ENCODE measurements around the gene ZNF423.

ZNF423 gene

DNA sequence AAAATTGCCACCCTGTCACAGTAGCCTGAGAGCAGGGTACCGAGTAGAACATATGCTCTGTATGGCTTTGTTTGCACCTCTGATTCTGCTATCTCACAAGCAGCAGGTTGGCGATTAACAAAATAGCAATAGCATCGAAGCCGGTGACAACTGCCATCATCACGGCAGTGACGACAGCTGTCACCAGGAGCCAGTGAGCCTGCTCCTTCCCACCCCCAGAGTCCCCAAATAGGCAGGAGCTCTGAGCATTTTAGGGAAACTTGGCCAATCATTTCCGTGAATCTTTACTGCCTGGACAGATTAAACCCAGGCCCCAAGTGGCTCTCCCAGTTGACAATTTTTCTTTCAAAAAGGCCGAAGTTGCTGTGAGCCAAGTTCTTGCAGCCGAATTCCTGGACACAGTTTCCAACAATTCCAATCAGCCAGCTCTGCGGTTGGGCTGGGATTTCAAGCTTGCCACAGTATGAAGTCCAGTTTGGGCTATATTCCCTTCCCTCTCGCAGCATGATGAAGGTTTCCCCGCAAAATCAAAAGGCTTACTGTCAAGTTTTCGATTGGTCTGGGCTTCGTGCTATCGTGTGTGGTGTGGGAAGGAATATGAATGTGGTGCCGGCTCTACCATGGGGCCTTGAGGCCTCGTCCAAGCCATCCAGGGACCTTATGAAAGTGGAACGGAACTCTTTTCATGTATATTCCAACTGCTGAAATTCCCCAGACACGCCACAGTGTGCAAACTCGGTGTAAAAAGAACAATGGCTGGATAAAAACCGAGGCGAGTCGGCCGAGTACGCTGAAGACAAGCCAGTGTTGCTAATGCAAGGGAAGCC lies 295.7 kb downstream of the ZNF423 start:
- Histone ChIP-seq H3K9me3 (ENCODE audit: control insufficient read depth, insufficient read depth, low read length) (no peaks in the 10 kb centered on the region), H3K36me3 (ENCODE audit: control insufficient read depth, insufficient read depth, low read length) (peaks cover 5% of the 10 kb centered on the region), H3K4me1 (ENCODE audit: control insufficient read depth, insufficient read depth, low read length) (peaks cover 14% of the 10 kb centered on the region), H3K4me3 (ENCODE audit: low read depth, low read length) (no peak overlapping the region), H3K9ac (ENCODE audit: low read depth, low read length) (no peak overlapping the region), H3K27me3 (ENCODE audit: control insufficient read depth, insufficient read depth, low read length) (no peaks in the 10 kb centered on the region)

DNA sequence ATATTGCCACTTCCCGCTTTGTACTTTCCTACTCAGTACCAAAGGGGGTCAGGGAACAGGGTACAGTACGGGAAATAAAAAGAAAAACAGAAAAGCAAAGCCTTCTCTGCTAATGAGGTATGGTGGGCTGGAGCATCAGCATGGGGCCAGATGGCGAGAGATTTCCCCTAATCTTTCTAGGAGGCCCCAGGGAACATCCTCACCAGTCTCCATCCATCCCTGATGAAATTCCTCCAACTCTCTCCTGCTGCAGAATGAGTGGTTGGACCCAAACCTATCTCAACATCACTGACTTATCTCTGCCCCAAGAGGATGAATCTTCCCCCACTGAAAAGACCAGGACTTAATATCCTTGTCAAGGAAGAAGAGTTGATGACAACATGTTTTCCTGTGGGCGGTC lies 296.7 kb downstream of the ZNF423 start:
- Histone ChIP-seq H3K9ac (ENCODE audit: low read depth, low read length) (no peak overlapping the region), H3K4me1 (ENCODE audit: control insufficient read depth, insufficient read depth, low read length) (peaks cover 11% of the 10 kb centered on the region), H3K9me3 (ENCODE audit: control insufficient read depth, insufficient read depth, low read length) (no peaks in the 10 kb centered on the region), H3K4me3 (ENCODE audit: low read depth, low read length) (no peak overlapping the region), H3K27me3 (ENCODE audit: control insufficient read depth, insufficient read depth, low read length) (no peaks in the 10 kb centered on the region), H3K36me3 (ENCODE audit: control insufficient read depth, insufficient read depth, low read length) (peaks cover 5% of the 10 kb centered on the region)

DNA sequence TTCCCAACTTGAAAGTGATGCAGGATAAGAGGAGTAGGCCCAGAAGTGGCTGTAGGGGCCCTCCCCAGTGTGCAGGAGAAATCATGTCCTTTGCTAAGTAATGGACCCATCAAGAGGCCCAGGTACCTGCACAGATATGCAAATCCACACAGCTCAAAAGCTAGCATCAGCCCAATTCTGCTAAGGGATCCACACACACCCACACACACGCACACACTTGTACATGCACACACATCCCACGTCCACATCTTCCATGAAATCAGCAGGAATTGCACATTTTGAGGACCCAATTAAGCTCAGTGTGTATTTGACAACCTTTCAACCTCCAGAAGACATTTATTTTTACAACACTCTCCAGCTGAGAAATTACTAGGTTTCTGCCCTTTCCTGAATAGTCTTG lies 297.5 kb downstream of the ZNF423 start:
- peaks cover 11% of the 10 kb centered on the region for H3K4me1 ChIP-seq (ENCODE audit: control insufficient read depth, insufficient read depth, low read length)
- no peaks in the 10 kb centered on the region for H3K27me3 ChIP-seq (ENCODE audit: control insufficient read depth, insufficient read depth, low read length)
- H3K4me3 ChIP-seq (ENCODE audit: low read depth, low read length): no peak overlapping the region
- H3K9me3 ChIP-seq (ENCODE audit: control insufficient read depth, insufficient read depth, low read length): no peaks in the 10 kb centered on the region
- H3K36me3 ChIP-seq (ENCODE audit: control insufficient read depth, insufficient read depth, low read length): peaks cover 3% of the 10 kb centered on the region
- no peak overlapping the region for H3K9ac ChIP-seq (ENCODE audit: low read depth, low read length)

DNA sequence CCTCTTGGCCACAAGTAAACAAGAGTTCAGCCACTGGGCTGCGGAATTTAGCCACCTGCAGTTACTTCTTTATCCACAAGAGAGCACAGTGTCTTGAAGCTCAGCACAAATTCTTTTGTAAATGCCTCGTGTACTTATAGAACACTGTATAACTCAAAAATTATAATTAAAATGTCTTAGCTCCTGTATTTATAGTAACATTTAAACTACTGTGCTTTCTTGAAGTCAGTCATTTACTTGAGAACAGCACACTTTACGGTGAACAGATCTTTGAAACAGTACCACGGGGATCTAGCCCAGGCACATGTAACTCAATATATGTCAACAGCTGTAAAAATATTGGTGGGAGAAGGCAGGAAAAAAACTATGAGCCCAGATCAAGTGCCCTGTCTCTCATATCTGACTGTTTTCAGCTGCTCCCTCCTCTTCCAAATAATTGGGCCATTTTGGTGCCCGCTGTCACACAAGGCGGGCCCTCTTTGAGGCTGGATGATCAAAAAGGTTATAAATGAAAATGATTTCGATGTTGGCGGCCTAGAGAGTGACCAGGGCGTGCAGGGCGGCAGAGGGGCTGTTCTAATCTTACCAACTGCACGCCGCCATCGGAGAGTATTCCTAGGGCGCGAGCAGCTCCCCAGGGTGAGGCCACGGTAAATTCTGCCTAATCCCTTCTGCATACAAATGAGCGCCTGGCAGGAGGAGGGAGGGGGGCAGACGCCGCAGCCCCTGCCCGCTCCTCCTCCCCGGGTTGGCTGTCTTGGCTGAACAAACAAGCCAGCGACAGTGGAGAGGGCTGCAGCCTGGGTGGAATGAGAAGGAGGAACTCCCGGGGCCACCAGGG lies 299.1 kb downstream of the ZNF423 start:
- peaks cover 11% of the 10 kb centered on the region for H3K4me1 ChIP-seq (ENCODE audit: control insufficient read depth, insufficient read depth, low read length)
- peaks cover 3% of the 10 kb centered on the region for H3K36me3 ChIP-seq (ENCODE audit: control insufficient read depth, insufficient read depth, low read length)
- H3K4me3 ChIP-seq (ENCODE audit: low read depth, low read length): peak overlapping the region; percentile 27
- H3K9me3 ChIP-seq (ENCODE audit: control insufficient read depth, insufficient read depth, low read length): no peaks in the 10 kb centered on the region
- peak overlapping the region; percentile 29 for H3K9ac ChIP-seq (ENCODE audit: low read depth, low read length)
- no peaks in the 10 kb centered on the region for H3K27me3 ChIP-seq (ENCODE audit: control insufficient read depth, insufficient read depth, low read length)

DNA sequence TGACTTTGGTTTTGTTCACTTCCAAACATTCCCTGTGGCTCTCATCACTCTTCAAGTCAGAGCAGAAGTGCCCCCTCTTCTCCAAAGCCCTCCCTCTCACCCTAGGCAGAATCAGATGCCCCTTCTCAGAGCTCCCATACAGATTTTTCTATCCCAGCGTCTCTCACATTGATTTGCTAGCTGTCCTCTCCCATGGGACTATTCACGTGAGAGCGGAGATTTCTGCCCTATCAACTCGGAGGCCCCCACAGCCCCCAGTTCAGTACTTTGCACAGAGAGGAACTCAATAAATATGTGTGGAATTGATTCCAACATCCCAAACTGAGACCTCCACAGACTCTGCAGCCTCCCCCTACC lies 299.7 kb downstream of the ZNF423 start:
- Histone ChIP-seq H3K36me3 (ENCODE audit: control insufficient read depth, insufficient read depth, low read length) (peaks cover 3% of the 10 kb centered on the region), H3K4me3 (ENCODE audit: low read depth, low read length) (no peak overlapping the region), H3K9me3 (ENCODE audit: control insufficient read depth, insufficient read depth, low read length) (no peaks in the 10 kb centered on the region), H3K9ac (ENCODE audit: low read depth, low read length) (no peak overlapping the region), H3K4me1 (ENCODE audit: control insufficient read depth, insufficient read depth, low read length) (peaks cover 11% of the 10 kb centered on the region), H3K27me3 (ENCODE audit: control insufficient read depth, insufficient read depth, low read length) (no peaks in the 10 kb centered on the region)

DNA sequence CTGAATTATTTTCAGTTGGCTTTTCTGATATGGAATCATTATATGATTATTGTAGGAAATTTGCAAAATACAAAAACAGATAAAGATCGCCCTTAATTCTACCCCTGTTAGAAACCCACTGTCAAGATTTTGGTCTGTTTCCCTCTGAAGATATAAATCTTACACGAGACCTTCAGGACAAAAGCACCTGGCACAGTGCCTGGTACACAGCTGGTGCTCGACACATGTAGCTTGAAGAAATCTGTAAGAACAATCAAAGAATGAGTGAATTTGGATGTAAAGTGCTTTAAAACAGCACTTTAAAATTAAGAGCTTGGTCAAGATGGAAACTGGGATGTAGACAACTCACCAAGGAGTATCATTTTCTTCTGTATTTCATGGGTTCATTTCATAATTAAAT lies 301.2 kb downstream of the ZNF423 start:
- Histone ChIP-seq H3K9me3 (ENCODE audit: control insufficient read depth, insufficient read depth, low read length) (no peaks in the 10 kb centered on the region), H3K4me1 (ENCODE audit: control insufficient read depth, insufficient read depth, low read length) (peaks cover 11% of the 10 kb centered on the region), H3K4me3 (ENCODE audit: low read depth, low read length) (no peak overlapping the region), H3K9ac (ENCODE audit: low read depth, low read length) (no peak overlapping the region), H3K36me3 (ENCODE audit: control insufficient read depth, insufficient read depth, low read length) (no peaks in the 10 kb centered on the region), H3K27me3 (ENCODE audit: control insufficient read depth, insufficient read depth, low read length) (no peaks in the 10 kb centered on the region)

DNA sequence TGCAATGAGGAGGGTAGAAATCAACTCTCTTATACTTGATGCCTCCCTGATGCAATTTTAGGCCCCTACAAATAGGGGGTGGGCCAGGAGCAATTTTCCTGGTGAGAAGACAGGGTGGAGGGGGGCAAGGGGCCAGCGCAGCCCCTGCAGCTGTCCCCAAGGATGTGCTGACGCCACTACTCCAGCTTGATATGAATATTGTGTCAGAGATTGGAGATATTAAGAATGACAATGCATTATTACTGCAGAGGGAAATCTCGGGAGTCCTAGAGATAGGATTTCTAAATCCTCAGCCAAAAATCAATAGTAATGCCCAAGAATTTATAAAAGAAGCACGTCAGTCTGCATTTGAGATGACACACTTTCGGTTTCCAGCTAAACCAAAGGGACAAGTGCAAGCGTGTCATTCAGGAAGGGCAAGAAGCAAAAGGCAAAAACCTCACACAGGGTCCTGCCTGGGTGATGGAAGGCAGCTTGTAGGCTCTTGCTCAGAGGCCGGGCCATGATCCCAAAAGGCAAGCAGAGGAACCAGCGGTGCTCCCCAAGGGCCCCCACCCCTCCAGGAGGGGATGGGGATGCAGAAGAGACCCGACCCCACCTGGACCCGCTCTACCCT lies 303.5 kb downstream of the ZNF423 start:
- Histone ChIP-seq H3K36me3 (ENCODE audit: control insufficient read depth, insufficient read depth, low read length) (no peaks in the 10 kb centered on the region), H3K9me3 (ENCODE audit: control insufficient read depth, insufficient read depth, low read length) (no peaks in the 10 kb centered on the region), H3K27me3 (ENCODE audit: control insufficient read depth, insufficient read depth, low read length) (no peaks in the 10 kb centered on the region), H3K9ac (ENCODE audit: low read depth, low read length) (no peak overlapping the region), H3K4me1 (ENCODE audit: control insufficient read depth, insufficient read depth, low read length) (peaks cover 12% of the 10 kb centered on the region), H3K4me3 (ENCODE audit: low read depth, low read length) (no peak overlapping the region)

DNA sequence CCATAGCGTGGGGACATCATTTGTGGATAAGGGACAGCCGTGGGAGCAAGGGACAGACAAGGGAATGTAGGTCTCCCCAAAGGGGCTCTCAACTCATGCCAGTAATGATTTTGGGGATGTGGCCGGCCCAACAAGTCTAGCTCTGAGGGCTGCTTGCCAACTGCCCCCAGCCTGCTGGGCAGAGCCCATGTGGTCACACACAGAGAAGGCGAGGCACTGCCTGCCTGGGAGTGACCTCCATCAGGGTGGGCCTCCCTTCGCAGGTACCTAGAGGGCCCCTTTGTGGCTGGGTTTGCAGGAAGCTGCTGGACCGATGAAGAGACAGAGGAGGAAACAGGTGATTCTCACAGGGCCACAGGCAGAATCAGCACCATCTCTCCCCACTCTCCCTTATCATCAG lies 305.2 kb downstream of the ZNF423 start:
- Histone ChIP-seq H3K4me3 (ENCODE audit: low read depth, low read length) (no peak overlapping the region), H3K9ac (ENCODE audit: low read depth, low read length) (no peak overlapping the region), H3K9me3 (ENCODE audit: control insufficient read depth, insufficient read depth, low read length) (no peaks in the 10 kb centered on the region), H3K4me1 (ENCODE audit: control insufficient read depth, insufficient read depth, low read length) (peaks cover 16% of the 10 kb centered on the region), H3K27me3 (ENCODE audit: control insufficient read depth, insufficient read depth, low read length) (no peaks in the 10 kb centered on the region), H3K36me3 (ENCODE audit: control insufficient read depth, insufficient read depth, low read length) (no peaks in the 10 kb centered on the region)

DNA sequence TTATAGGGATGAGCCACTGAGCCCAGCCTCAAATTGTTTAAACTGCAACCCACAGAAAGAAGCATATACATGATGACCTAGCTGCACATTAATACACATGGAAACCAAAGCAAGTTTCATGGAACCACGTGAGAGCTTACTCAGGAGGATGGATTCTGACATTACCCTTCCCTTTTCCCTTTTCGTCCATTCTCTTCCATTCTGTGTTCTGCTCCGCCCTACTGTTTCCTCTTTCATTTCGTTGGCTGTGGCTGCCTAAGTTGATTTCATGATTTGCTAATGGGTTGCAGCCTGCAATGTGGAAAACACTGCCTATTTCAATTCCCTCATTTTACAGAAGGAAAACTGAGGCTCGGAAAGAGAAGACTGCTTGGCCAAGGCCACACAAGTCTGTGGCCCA lies 305.8 kb downstream of the ZNF423 start:
- H3K27me3 ChIP-seq (ENCODE audit: control insufficient read depth, insufficient read depth, low read length): no peaks in the 10 kb centered on the region
- H3K4me3 ChIP-seq (ENCODE audit: low read depth, low read length): no peak overlapping the region
- H3K9me3 ChIP-seq (ENCODE audit: control insufficient read depth, insufficient read depth, low read length): no peaks in the 10 kb centered on the region
- H3K9ac ChIP-seq (ENCODE audit: low read depth, low read length): no peak overlapping the region
- H3K4me1 ChIP-seq (ENCODE audit: control insufficient read depth, insufficient read depth, low read length): peaks cover 18% of the 10 kb centered on the region
- no peaks in the 10 kb centered on the region for H3K36me3 ChIP-seq (ENCODE audit: control insufficient read depth, insufficient read depth, low read length)

DNA sequence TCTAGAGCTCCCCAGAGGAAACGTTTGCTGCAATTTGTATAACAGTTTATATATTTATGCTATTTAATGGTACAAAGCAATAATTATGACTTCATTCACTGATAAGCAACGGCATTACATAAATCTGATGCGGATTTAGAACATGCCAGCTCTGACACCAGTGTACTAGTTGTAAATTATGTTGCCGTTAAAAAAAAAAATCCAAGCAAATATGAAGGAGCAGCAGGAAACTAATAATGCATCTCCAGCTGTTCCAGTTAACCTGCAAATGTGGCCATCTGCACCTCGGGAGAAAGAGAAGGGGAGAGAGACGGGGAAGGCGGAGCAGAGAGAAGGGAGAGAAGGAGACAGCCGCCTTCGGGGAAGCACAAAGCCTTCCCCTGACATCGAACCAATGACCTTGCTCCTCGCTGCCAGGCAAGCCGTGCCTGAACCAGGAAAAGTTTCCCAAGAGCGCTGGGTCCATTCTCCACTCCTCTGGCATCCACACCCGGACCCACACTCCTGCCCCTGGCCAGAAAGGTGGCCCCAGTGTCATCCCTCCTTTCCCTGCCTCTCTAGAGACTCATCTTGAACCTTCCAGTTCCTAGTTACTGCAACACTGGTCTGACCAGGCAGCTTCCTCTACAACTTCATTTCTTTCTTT lies 307.5 kb downstream of the ZNF423 start:
- Histone ChIP-seq H3K9me3 (ENCODE audit: control insufficient read depth, insufficient read depth, low read length) (no peaks in the 10 kb centered on the region), H3K27me3 (ENCODE audit: control insufficient read depth, insufficient read depth, low read length) (no peaks in the 10 kb centered on the region), H3K4me3 (ENCODE audit: low read depth, low read length) (no peak overlapping the region), H3K4me1 (ENCODE audit: control insufficient read depth, insufficient read depth, low read length) (peaks cover 18% of the 10 kb centered on the region), H3K36me3 (ENCODE audit: control insufficient read depth, insufficient read depth, low read length) (no peaks in the 10 kb centered on the region), H3K9ac (ENCODE audit: low read depth, low read length) (no peak overlapping the region)

DNA sequence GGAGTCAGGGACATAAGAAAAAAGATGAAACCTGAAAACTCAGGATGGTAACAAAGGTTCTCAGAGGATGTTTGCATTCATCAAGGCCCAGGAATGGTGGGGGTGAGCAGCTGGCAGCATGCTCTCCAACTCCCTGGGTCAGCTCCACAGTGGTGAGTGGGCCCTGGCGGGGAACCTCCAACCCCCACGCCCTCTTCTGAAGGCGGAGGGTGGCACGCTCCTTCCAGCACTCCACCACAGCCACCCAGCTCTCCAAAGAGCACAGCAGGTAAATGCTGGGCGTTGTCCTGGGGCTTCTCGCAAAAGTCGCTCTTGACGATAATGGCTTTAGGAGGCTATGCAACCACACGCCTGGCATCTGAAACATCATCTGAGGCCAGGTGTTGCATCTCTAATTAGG lies 308.5 kb downstream of the ZNF423 start:
- Histone ChIP-seq H3K4me1 (ENCODE audit: control insufficient read depth, insufficient read depth, low read length) (peaks cover 18% of the 10 kb centered on the region), H3K9me3 (ENCODE audit: control insufficient read depth, insufficient read depth, low read length) (no peaks in the 10 kb centered on the region), H3K36me3 (ENCODE audit: control insufficient read depth, insufficient read depth, low read length) (no peaks in the 10 kb centered on the region), H3K27me3 (ENCODE audit: control insufficient read depth, insufficient read depth, low read length) (no peaks in the 10 kb centered on the region), H3K9ac (ENCODE audit: low read depth, low read length) (no peak overlapping the region), H3K4me3 (ENCODE audit: low read depth, low read length) (no peak overlapping the region)
